ENCODE measurements around the gene ARFGAP1.
A peak's percentile ranks its signal among the peaks of the same experiment; 100 is the strongest.

The ARFGAP1 gene

DNA sequence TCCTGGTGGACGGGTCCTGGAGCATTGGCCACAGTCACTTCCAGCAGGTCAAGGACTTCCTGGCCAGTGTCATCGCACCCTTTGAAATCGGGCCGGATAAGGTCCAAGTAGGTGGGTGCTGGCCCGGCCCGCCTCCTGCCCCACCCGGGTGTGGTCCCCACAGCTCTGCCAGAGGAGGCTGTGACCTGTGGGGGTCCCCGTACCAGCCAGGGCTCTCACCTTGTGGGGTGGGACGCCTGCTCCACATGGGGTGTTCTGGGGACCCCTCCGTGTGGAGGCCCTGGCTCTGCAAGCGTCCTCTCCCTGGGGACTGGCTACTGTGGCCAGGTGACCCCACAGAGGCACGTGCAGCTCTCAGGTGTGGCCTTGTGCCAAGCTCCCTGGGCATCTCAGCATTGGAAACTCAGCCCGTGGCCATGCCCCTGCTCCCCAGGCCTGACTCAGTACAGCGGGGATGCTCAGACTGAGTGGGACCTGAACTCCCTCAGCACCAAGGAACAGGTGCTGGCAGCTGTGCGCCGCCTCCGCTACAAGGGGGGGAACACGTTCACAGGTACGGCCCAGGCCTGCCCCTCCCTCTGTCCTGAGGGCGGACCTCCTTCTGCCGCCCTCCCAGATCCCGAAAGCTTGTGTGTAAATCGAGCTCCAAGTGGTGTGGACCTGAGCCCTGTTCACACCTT lies 35.1 kb downstream of the ARFGAP1 start:
- DNase-seq (ENCODE audit: low read depth in 2 of 2), result no peak

DNA sequence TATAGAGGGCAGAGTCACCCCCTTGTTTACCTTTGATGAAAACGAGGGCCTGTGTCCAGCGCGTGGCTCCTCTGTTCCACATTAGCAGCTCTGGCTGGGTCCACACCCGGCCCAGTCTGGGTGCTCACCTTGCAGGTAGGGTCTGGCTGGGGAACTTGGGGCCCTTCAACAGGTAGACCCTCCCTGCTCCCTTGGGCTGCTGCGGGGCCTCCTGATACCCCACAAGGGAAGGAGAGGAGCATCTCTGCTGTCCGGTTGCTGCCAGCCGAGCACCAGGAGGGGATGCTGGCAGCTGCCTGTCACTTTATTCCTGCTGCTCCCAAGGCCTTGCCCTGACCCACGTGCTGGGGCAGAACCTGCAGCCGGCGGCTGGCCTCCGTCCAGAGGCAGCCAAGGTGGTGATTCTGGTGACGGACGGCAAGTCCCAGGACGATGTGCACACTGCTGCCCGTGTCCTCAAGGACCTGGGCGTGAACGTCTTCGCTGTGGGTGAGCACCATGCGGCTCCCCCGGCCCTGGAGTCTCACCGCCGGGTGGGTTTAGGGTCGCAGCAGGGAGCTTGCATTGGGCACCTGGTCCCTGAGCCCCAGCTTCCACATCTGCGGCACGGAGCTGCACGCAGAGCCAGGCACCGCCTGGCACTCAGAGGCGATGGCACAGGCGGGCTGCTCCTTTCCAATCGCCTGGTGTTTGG lies 35.8 kb downstream of the ARFGAP1 start:
- no peak for DNase-seq (ENCODE audit: low read depth in 2 of 2)

DNA sequence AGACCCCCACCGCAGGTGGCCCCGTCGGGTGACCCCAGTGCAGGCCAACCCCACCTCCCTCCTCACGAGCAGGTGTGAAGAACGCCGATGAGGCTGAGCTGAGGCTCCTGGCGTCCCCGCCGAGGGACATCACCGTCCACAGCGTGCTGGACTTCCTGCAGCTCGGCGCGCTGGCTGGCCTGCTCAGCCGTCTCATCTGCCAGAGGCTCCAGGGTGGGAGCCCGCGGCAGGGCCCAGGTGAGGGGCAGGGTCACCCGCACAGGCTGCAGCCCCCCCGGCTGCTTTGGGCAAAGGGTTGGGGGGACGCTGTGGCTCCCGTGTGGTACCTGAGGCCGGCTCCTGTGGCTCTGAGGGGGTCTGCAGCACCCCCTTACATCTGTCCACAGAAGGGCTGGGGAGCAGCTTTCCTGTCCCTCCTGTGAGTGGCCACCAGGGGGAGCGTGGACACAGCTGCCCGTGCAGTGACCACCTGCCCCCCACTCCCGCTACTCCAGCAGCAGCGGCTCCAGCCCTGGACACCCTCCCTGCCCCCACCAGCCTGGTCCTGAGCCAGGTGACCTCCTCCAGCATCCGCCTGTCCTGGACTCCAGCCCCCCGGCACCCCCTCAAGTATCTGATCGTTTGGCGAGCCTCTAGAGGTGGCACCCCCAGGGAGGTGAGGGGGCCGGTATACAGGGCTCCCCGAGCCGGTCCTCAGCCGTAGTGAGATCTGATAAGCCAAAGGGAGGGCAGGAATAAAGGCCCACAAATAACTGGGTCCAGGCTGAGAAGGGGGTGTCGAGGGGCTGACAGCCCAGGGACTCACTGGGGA lies 36.9 kb downstream of the ARFGAP1 start:
- DNase-seq (ENCODE audit: low read depth in 2 of 2), result peak in 1 of 2 donors; percentile 15

DNA sequence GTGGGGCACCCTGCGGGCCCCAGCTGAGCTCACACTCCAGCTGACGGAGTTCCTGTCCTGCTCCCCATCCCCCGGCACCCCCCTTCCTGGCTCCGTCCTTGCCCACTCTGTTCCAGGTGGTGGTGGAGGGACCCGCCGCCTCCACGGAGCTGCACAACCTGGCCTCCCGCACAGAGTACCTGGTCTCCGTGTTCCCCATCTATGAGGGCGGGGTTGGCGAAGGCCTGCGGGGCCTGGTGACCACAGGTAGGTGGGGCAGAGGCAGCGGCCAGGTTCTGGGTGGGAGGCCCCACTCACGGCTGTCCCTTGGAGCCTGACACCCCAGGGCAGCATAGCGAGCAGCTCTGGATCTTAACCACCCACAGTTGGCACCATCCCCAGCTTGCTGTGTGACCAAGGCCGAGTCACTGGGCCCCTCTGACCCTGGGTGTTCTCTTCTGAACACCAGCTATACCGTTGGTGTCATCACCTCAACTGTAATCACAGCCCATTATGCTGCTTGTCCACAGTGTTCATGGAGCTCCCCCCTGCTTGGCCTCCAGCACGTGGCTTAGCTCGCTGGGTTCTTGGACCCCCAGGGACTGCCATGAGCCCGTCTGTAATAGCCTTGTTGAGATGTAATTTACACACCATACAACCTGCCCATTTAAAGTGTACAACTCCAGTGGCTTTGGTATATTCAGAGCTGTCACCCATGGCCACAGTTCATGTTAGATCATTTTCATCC lies 37.8 kb downstream of the ARFGAP1 start:
- no peak for DNase-seq (ENCODE audit: low read depth in 2 of 2)

DNA sequence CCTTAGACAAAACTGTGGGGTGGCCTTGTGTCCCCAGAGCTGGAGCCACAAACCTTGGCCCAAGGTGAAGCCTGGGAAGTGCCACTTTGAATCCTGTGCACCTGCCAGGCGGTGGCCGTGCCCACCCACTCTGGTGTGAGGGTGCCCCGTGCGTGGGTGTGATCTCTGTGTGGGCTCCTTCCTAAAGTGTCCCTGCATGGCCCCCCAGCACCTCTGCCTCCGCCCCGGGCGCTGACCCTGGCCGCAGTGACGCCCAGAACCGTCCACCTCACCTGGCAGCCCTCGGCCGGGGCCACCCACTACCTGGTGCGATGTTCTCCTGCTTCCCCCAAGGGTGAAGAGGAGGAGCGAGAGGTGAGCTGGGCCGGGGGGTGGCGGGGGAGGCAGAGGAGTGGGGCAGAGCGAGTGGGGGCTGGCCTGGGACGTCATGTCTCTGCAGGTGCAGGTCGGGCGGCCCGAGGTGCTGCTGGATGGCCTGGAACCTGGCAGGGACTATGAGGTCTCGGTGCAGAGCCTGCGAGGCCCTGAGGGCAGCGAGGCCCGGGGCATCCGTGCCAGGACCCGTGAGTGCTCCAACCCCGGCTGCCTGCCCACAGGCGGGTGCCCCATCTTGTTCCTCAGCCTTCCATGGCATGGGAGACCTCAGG lies 38.7 kb downstream of the ARFGAP1 start:
- DNase-seq (ENCODE audit: low read depth in 2 of 2), result no peak

DNA sequence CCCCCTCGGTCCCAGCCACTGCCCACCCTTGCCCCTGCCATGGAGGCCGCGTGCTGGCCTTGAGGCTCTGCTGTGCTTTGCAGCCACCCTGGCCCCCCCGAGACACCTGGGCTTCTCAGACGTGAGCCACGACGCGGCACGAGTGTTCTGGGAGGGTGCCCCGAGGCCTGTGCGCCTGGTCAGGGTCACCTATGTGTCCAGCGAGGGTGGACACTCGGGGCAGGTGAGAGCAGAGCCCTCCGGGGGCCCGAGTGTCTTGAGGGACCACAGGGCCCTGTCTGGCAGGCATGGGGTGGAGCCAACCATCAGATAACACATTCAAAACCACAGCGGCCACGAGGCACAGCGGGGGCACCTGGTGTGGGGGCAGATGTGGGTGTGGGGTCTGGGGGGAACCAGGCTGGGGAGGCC lies 39.2 kb downstream of the ARFGAP1 start:
- no peak for DNase-seq (ENCODE audit: low read depth in 2 of 2)

DNA sequence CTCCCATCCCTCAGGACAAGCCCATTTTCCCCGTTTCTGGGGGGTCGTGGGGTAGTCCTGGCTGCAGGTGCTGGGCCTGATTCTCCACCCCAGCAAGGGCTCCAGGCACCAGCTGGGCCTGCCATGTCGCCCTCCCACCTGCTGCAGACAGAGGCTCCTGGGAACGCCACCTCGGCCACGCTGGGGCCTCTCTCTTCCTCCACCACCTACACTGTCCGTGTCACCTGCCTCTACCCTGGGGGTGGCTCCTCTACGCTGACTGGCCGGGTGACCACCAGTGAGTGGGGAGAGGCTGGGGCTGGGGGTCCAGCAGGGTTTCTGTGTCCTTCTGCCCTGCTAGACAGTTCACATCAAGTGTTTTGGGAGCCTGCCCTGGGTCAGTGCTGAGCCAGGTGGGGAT lies 39.7 kb downstream of the ARFGAP1 start:
- no peak for DNase-seq (ENCODE audit: low read depth in 2 of 2)

DNA sequence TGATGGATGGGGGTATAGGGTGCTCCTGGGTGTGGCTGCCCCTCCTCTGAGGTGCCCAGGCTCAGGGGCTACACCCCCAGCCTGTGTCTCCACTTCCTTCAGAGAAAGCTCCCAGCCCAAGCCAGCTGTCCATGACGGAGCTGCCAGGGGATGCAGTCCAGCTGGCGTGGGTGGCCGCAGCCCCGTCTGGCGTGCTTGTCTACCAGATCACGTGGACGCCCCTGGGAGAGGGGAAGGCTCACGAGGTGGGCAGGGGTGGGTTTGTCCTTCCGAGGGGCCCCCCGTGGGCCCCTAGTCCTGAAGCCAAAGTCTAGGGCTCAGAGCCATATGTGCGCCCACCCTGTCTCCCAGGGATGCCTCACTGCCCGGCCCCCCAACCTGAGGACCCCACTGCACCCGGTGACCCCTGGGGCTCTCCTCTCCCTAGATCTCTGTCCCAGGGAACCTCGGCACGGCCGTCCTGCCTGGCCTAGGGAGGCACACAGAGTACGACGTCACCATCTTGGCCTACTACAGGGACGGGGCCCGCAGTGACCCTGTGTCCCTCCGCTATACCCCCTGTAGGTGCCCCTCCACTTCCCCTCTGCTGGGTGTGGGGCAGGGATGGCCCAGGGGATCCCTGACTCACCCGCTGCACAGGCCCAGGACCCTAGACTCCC lies 40.2 kb downstream of the ARFGAP1 start:
- DNase-seq (ENCODE audit: low read depth in 2 of 2), result no peak

DNA sequence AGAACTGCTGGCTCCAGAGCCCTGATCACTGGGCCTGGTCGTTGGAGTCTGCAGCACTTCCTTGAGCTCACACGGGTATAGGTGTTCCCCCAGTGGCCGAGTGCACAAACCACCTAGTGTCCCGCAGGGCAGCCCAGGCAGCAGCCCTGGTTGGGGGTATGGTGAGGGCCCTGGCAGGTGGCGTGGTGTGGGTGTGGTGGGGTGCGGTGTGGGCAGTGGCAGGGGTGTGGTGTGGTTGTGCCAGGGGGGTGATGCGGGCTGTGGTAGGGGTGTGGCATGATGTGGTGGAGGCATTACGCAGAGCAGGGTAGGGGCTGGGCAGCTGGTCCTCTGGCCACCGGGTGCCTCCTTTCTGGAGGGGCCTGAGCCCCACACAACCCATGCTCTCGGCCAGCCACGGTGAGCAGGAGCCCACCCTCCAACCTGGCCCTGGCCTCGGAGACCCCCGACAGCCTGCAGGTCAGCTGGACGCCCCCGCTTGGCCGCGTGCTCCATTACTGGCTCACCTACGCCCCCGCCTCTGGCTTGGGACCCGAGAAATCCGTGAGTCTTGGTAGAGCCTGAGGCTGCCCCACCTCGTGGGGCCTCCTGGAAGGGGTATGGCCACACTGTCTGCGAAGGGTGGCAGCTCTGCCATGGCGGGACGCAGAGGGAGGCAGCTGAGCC lies 40.9 kb downstream of the ARFGAP1 start:
- no peak for DNase-seq (ENCODE audit: low read depth in 2 of 2)

DNA sequence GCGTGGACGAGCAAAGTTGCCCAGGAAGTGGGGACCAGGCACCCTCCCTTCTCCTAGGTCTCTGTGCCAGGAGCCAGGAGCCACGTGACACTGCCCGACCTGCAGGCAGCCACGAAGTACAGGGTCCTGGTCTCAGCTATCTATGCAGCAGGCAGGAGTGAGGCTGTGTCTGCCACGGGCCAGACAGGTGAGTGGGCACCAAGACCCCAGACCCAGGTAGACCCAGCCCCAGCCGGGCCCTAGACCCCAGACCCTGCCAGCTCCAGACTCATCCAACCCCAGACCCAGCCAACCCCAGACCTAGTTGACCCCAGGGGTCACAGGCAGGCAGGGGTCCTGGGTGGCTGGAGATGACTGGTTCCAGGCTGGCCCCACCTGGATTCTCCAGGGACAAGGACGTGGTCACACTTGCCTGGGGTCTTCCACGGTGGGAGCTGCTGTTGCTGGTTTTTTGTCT lies 41.4 kb downstream of the ARFGAP1 start:
- no peak for DNase-seq (ENCODE audit: low read depth in 2 of 2)

DNA sequence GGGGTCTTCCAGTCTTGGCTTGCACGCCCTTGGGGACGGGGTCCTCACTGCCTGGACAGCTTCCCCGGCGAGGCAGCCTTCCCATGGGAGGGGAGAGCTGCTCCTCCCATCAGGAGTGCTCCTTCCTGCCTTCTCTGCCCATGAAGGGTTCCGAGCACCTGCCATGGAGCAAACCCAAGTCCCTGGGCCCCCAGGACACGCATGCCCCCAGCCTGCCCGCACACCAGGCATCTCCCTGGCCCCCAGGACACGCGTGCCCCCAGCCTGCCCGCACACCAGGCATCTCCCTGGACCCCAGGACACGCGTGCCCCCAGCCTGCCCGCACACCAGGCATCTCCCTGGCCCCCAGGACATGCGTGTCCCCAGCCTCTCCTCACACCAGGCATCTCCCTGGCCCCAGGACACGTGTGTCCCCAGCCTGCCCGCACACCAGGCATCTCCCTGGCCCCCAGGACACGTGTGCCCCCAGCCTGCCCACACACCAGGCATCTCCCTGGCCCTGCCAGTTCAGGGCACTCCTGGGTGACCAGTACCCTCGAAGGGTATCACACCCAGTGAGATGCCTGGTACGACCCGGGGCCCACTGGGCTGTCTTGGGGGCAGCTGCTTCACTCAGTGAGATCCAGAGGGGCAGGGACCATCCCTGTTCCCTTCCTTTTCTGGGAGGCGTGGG lies 42.1 kb downstream of the ARFGAP1 start:
- DNase-seq (ENCODE audit: low read depth in 2 of 2), result no peak

DNA sequence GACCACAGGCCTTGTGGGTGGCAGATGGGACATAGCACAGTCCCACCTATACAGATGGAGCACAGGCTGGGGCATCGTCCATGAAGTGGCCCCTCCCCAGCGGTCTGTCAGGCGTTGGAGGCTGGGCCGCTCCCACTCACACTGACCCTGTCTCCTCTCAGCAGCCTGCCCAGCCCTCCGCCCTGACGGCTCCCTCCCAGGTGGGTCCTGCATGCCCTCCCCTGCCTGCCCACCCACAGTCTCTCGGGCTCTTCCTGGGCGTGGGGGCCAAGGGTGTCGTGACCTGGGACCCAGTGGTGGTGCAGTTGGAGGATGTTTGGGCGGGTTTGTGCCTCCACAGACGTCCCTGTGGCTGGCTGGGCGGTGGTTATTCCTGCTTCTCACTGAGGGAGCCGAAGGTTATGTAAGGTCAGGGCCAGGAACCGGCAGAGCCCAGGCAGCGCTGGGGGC lies 42.7 kb downstream of the ARFGAP1 start:
- no peak for DNase-seq (ENCODE audit: low read depth in 2 of 2)

DNA sequence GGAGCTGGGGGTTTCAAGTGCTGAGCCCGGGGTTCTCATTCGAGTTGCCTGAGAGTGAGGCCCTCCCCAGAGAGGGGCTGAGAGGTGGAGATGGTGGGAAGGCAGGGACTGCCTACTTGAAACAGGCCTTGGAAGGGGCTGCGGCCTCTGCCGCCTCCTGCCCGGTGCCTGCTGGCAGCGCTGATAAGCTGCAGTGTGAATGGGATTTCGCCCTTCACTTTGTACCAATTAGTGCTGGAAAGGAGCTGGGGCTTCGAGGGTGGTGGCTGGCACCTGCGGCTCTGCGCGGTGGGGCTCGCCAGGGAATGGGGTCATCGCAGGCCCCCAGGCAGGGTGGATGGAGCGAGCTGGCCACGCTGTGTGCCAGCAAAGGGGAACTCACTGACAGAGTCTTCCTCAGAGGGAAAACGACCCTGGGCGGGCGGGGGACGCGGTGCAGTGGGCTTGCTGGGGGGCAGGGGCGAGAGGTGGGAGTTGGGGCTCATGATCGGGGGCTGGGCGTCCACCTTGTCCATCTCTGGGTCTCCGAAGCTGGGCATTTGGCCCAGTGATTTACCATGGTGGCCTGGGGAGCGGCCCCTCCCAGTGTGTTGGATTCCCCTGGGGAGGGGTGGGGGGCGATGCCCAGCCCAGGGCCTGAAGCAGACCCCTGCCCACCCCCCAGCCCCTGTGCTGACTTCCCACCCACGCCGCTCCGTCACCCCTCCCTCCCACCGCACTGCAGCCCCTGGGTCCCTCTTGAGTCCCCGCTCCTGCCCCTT lies 43.3 kb downstream of the ARFGAP1 start:
- no peak for DNase-seq (ENCODE audit: low read depth in 2 of 2)

DNA sequence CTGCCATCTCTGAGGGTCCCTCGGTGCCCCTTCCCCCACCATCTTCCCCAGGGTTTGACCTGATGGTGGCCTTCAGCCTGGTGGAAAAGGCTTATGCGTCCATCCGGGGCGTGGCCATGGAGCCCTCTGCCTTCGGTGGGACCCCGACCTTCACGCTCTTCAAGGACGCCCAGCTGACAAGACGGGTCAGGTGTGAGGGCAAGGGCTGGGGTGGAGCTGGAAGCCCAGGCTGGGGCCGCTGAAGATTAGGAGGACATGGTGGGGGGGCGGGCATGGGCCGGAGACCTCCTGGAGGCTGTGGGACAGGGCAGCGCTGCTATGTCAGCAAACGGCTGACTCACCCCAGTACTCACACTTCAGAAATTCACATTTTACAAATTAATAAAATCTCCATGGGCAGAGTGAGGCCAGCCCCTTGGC lies 43.9 kb downstream of the ARFGAP1 start:
- no peak for DNase-seq (ENCODE audit: low read depth in 2 of 2)

DNA sequence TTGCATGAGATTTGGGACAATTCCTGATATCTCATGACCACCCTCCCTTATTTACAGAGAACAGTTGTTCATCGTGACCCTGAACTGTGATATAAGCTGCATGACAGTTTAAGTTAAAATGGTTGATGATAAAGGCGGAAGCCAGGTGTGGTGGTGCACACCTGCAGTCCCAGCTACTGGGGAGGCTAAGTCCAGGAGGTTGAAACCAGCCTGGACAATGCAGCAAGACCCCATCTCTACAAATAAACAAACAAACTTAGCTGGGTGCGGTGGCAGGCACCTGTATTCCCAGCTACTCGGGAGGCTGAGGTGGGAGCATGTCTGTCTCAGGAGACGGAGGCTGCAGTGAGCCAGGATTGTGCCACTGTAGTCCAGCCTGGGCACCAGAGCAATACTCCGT lies 44.4 kb downstream of the ARFGAP1 start:
- no peak for DNase-seq (ENCODE audit: low read depth in 2 of 2)

DNA sequence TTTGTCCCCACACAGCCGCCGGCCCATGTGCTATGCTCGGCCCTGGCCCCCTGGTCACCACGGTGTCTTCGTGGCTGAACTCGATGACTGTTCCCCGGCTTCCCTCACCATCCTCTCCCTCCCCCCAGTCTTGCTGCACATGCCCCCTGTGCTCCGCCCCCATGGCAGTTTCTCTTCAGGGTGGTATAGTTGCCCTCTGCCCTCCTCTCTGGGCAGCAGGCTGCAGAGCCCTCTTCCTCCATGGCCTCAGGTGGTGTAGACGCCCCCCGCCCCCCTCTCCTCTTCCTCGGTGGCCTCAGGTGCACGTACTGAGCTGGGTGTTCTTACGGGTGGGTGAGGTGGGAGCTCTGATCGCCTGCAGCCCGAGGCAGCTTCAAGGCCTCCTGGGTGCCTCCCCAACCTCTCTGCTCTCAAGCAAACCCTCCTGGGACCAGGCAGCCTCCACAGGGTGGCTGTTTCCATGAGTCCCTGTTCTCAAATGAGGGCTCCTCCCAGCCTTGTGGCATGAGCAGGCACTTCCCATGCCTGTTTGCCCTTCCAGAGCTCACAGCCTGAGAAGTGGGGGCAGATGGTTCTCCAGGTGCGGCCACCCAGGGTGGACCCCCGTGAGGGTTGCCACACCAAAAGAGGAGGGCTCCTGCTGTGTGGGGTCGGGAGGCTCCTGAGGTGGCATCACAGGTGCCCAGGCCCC lies 45.1 kb downstream of the ARFGAP1 start:
- DNase-seq (ENCODE audit: low read depth in 2 of 2), result no peak

DNA sequence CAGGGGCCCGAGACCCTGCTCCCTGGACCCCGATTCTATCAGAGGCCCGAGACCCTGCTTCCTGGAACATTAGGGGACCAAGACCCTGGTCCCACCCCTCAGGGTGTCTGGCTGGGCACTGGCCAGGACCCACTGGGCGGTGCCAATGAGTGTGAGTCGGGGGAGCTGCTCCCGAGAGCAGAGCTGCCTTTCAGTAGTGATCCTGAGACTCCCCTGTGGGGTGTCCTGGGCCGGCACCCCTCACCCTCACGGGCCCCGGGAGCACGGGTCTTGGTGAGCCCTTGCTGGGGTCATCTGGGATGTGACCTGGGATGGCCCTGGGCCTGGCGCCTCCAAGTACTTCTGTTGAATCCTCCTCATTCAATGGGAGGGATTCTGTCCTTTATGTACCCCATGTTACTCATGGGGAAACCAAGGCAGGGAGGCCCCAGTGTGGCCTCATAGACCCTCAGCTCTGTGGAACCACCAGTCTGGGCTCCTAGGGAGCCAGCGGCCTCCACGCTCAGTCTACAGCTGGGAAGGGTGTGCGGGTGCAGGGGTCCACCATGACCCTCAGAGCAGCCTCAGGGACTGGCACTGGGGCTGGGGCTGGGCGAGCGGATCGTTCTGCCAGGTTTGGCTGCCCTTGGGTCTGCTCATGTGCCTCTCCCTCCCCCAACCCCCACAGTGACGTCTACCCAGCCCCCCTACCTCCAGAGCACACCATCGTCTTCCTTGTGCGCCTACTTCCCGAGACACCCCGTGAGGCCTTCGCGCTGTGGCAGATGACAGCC lies 46.0 kb downstream of the ARFGAP1 start:
- no peak for DNase-seq (ENCODE audit: low read depth in 2 of 2)

Data from stimulated activated CD8-positive, alpha-beta memory T cell treated with anti-CD3 and anti-CD28 coated beads, Interleukin-15, amount 100 ng/mL, for 48 hours (primary cell).